GM20000 (cell line): Measurements from ENCODE around the gene CDH20.

Source experiments
- DNase-seq: peaks from one replicate; pipeline ENCODE4 v3.0.0; 2012; ENCODE audit warnings: low spot score
- CTCF ChIP-seq: IDR thresholded peaks from 2 replicates; pipeline ENCODE4 v1.5.1; 2012; ENCODE audit warnings: mild to moderate bottlenecking, control low read depth; ENCODE audit errors: extremely low read depth, missing control alignments

CDH20 gene

GRCh38 chr18:61464551-61465142 is 131.4 kb downstream of the CDH20 start:
- TF ChIP-seq CTCF: no peak
- no peak for DNase-seq

- no peak for TF ChIP-seq CTCF
- DNase-seq: no peak
These were observed 133.5 kb downstream of the CDH20 start for GRCh38 chr18:61466736-61467135.

GRCh38 chr18:61470031-61470674 is 136.9 kb downstream of the CDH20 start:
- no peak for DNase-seq
- TF ChIP-seq CTCF: no peak

- DNase-seq: no peak
- TF ChIP-seq CTCF: no peak
These were observed 138.3 kb downstream of the CDH20 start for GRCh38 chr18:61471541-61471940.

GRCh38 chr18:61471942-61472341 is 138.7 kb downstream of the CDH20 start:
- no peak for TF ChIP-seq CTCF
- DNase-seq: no peak

- no peak for DNase-seq
- no peak for TF ChIP-seq CTCF
These were observed 141.1 kb downstream of the CDH20 start for GRCh38 chr18:61474341-61474740.

GRCh38 chr18:61474918-61475317 is 141.7 kb downstream of the CDH20 start:
- no peak for TF ChIP-seq CTCF

More at GRCh38 chr18:61474918-61475317, 141.7 kb downstream of the CDH20 start:
- no peak for DNase-seq
